Right atrium auricular region (tissue), 2 donors: ENCODE data around the gene TCFL5. TPM values are rescaled to one million over a fixed set of nuclear protein-coding genes. Genes with fewer than 3 reads are reported as not detected.

ENCODE experiments used
- DNase-seq: peaks from one replicate; pipeline ENCODE4 v3.0.0-alpha.2; 2019; ENCODE audit warnings: low spot score
- H3K27ac ChIP-seq, 2 donors: fragments of 200-600 bp; sonication (generic); 1 replicate in 1 of 2; 2 replicates in 1 of 2; pipeline ENCODE4 v1.5.1; 2016 to 2019
- H3K27me3 ChIP-seq, 2 donors: fragments of 200-600 bp; sonication (generic); one replicate each; pipeline versions ENCODE4 v1.5.1 to v1.6.0; 2017 to 2019
- H3K36me3 ChIP-seq: fragments of 200-600 bp; sonication (generic); one replicate; pipeline ENCODE4 v1.5.1; 2016
- H3K4me1 ChIP-seq, 2 donors: fragments of 200-600 bp; sonication (generic); one replicate each; pipeline versions ENCODE4 v1.5.1 to v1.6.0; 2017 to 2019
- H3K4me3 ChIP-seq, 2 donors: fragments of 200-600 bp; sonication (generic); 1 replicate in 1 of 2; 2 replicates in 1 of 2; pipeline ENCODE4 v1.5.1; 2017 to 2019; ENCODE audit warnings: mild to moderate bottlenecking in 1 of 2, moderate library complexity in 1 of 2
- H3K9me3 ChIP-seq, 2 donors: fragments of 200-600 bp; sonication (generic); one replicate each; pipeline ENCODE4 v1.5.1; 2019
- CTCF ChIP-seq, 2 donors: fragments of 200-600 bp; sonication (generic); IDR thresholded peaks; one replicate each; pipeline ENCODE4 v1.5.1; 2019; ENCODE audit warnings: antibody characterized with exemption in 2 of 2
- total RNA-seq, 2 donors: library from RNA; depleted of rRNA; stranded (reverse); fragments of >200 nt; gene quantifications; one replicate each; pipeline ENCODE4 v1.1.0, GENCODE V29; 2016

Gene TCFL5
- total RNA-seq, 2 donors from 2014 or later = 4.8 to 6.4 TPM

- H3K36me3 ChIP-seq = no peaks in the 10 kb centered on the region
- H3K9me3 ChIP-seq = no peaks in the 10 kb centered on the region
- H3K27me3 ChIP-seq = no peaks in the 10 kb centered on the region
- H3K4me3 ChIP-seq = no peak overlapping the region
- no peak for TF ChIP-seq CTCF (IDR thresholded peaks at IDR 0.05)
- DNase-seq = no peak
- no peak overlapping the region for H3K27ac ChIP-seq
- H3K4me1 ChIP-seq = peaks cover 0 to 4% of the 10 kb centered on the region in 2 donors
Measured at GRCh38 chr20:62836967-62837490, 24.6 kb downstream of the TCFL5 start.

- Histone ChIP-seq H3K4me3 (no peak overlapping the region), H3K27me3 (no peaks in the 10 kb centered on the region), H3K9me3 (no peaks in the 10 kb centered on the region), H3K4me1 (peaks cover 0 to 6% of the 10 kb centered on the region in 2 donors), H3K36me3 (no peaks in the 10 kb centered on the region), H3K27ac (no peak overlapping the region)
- DNase-seq = no peak
- TF ChIP-seq CTCF (IDR thresholded peaks at IDR 0.05) = no peak
Measured at GRCh38 chr20:62835931-62836861, 25.4 kb downstream of the TCFL5 start.

GRCh38 chr20:62834967-62835730 is 26.5 kb downstream of the TCFL5 start:
- no peak overlapping the region for H3K4me3 ChIP-seq
- no peaks in the 10 kb centered on the region for H3K9me3 ChIP-seq
- no peak for TF ChIP-seq CTCF (IDR thresholded peaks at IDR 0.05)
- peaks cover 0 to 6% of the 10 kb centered on the region in 2 donors for H3K4me1 ChIP-seq
- H3K36me3 ChIP-seq = no peaks in the 10 kb centered on the region
- DNase-seq = no peak
- H3K27ac ChIP-seq = no peak overlapping the region
- H3K27me3 ChIP-seq = no peaks in the 10 kb centered on the region

- Histone ChIP-seq H3K4me1 (peaks cover 0 to 6% of the 10 kb centered on the region in 2 donors), H3K36me3 (no peaks in the 10 kb centered on the region), H3K4me3 (no peak overlapping the region), H3K27ac (no peak overlapping the region), H3K27me3 (no peaks in the 10 kb centered on the region), H3K9me3 (no peaks in the 10 kb centered on the region)
- no peak for DNase-seq
- TF ChIP-seq CTCF (IDR thresholded peaks at IDR 0.05) = no peak
Measured at GRCh38 chr20:62832951-62833391, 28.7 kb downstream of the TCFL5 start.

GRCh38 chr20:62832212-62832922 is 29.3 kb downstream of the TCFL5 start:
- H3K27ac ChIP-seq = no peak overlapping the region
- H3K4me1 ChIP-seq = peaks cover 0 to 6% of the 10 kb centered on the region in 2 donors
- H3K27me3 ChIP-seq = no peaks in the 10 kb centered on the region
- no peaks in the 10 kb centered on the region for H3K9me3 ChIP-seq
- TF ChIP-seq CTCF (IDR thresholded peaks at IDR 0.05) = no peak
- H3K4me3 ChIP-seq = no peak overlapping the region
- no peak for DNase-seq
- no peaks in the 10 kb centered on the region for H3K36me3 ChIP-seq
